ENCODE data around the gene KIF25. TPM values are rescaled to one million over a fixed set of nuclear protein-coding genes. Genes with fewer than 3 reads are reported as not detected.

The KIF25 gene
- total RNA-seq, 1 experiment from 2014 or later, result 0.59 TPM

DNA sequence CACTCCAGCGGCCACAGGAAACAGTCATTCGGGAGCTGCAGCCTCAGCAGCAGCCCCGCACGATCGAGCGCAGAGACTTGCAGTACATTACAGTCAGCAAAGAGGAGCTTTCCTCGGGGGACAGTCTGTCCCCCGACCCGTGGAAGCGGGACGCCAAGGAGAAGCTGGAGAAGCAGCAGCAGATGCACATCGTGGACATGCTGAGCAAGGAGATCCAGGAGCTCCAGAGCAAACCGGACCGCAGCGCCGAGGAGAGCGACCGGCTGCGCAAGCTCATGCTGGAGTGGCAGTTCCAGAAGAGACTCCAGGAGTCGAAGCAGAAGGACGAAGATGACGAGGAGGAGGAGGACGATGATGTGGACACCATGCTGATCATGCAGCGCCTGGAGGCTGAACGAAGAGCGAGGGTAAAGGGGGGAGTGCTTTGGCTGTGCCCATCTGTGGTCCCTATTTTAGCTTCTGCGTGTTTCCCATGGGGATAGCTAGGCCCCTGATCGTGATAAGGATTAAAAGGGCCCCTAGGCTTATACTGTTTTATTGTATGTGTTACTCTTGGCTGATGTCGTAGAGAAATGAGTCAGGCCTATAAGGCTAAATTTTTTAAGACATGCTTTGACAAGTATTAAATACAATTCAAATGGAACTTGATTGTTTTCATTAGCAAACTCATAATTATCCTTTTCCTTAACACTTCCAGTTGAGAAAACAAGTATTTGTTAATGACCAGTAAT is 45.5 kb upstream of the KIF25 start:
- Histone ChIP-seq H3K18ac (ENCODE audit: insufficient read length, low read depth, low read length) (no peak overlapping the region), H2AK5ac (ENCODE audit: insufficient read length, low read length) (no peak overlapping the region), H3K27ac (ENCODE audit: insufficient read length, low read depth, low read length) (no peak overlapping the region), H2BK12ac (ENCODE audit: insufficient read length, low read depth, low read length) (no peak overlapping the region), H3K23me2 (ENCODE audit: insufficient read length, low read depth, low read length, poor library complexity, severe bottlenecking) (no peaks in the 10 kb centered on the region), H4K91ac (ENCODE audit: insufficient read length, low read depth, low read length) (no peak overlapping the region), H3K79me2 (ENCODE audit: insufficient read depth, low read length) (no peaks in the 10 kb centered on the region), H3K9me3 (ENCODE audit: control insufficient read depth, low read depth, low read length) (no peaks in the 10 kb centered on the region), H2BK120ac (ENCODE audit: low read depth, low read length, poor library complexity, severe bottlenecking) (no peak overlapping the region), H3K9ac (ENCODE audit: extremely low read depth, insufficient read length, low read length) (no peak overlapping the region), H2BK20ac (ENCODE audit: low read depth, low read length, poor library complexity, severe bottlenecking) (no peak overlapping the region), H3K4ac (ENCODE audit: low read depth, low read length) (no peak overlapping the region), H2BK5ac (ENCODE audit: insufficient read length, low read length) (no peak overlapping the region), H3K56ac (ENCODE audit: insufficient read length, low read depth, low read length) (no peak overlapping the region), H3K14ac (ENCODE audit: insufficient read depth, low read length) (no peak overlapping the region), H4K5ac (ENCODE audit: insufficient read length, low read depth, low read length) (no peak overlapping the region), H3T11ph (ENCODE audit: low read length) (no peak overlapping the region), H3K27me3 (ENCODE audit: insufficient read depth, low read length) (no peaks in the 10 kb centered on the region), H4K8ac (replicated peaks; ENCODE audit: insufficient read length, low read depth, low read length) (no peak overlapping the region), H2AFZ (ENCODE audit: low read length) (no peak overlapping the region), H3K23ac (ENCODE audit: insufficient read length, low read depth, low read length) (no peak overlapping the region), H3K79me1 (ENCODE audit: insufficient read depth, low read depth, low read length, poor library complexity, severe bottlenecking) (peaks cover 2% of the 10 kb centered on the region), H2BK15ac (ENCODE audit: low read depth, low read length) (no peak overlapping the region), H4K20me1 (ENCODE audit: control insufficient read depth, insufficient read depth, insufficient read length) (no peaks in the 10 kb centered on the region), H3K4me1 (ENCODE audit: insufficient read depth, low read length) (no peaks in the 10 kb centered on the region), H3K4me2 (ENCODE audit: insufficient read depth, insufficient read length, low read length) (no peak overlapping the region)
- Mint-ChIP-seq H3K27ac (peak overlapping the region in 2 of 3 experiments; percentile 48 to 53; a peak in 1 of 7 replicates), H3K27me3 (ENCODE audit: low read depth) (no peaks in the 10 kb centered on the region), H3K4me1 (no peaks in the 10 kb centered on the region), H3K4me3 (no peak overlapping the region), H3K36me3 (ENCODE audit: insufficient read depth in 1 of 3, low read depth in 3 of 3) (peaks cover 47 to 71% (median 69%) of the 10 kb centered on the region in 3 experiments; a peak in 6 of 7 replicates), H3K9me3 (no peaks in the 10 kb centered on the region)
- DNase-seq, result no peak
- WGBS (ENCODE audit: extremely low coverage, insufficient read length, low lambda C conversion rate), result no CpG with 5 or more reads among the region's 29 CpGs
- TF ChIP-seq CTCF (conservative IDR thresholded peaks at IDR 0.05), result no peak

All from H9 (cell line).